Umbilical cord (tissue), 2 donors: ENCODE data around the gene RELT. TPM values are rescaled to one million over a fixed set of nuclear protein-coding genes. Genes with fewer than 3 reads are reported as not detected.

Experiments used
- DNase-seq: peaks from one replicate; pipeline ENCODE4 v3.0.0-alpha.2; 2015; ENCODE audit warnings: low spot score
- total RNA-seq: library from RNA; depleted of rRNA; stranded (reverse); fragments of >200 nt; gene quantifications from one replicate; pipeline ENCODE4 v1.2.3, GENCODE V29; 2014; ENCODE audit warnings: low replicate concordance; ENCODE audit not compliant: insufficient read depth

Gene RELT
- total RNA-seq, 1 donor from 2014 or later = 8.4 TPM

GRCh38 chr11:73391665-73392064 lies 15.5 kb downstream of the RELT start:
- DNase-seq = no peak

GRCh38 chr11:73392108-73393010 lies 16.2 kb downstream of the RELT start:
- no peak for DNase-seq

GRCh38 chr11:73393011-73393380 lies 16.8 kb downstream of the RELT start:
- no peak for DNase-seq

GRCh38 chr11:73393479-73394415 lies 17.5 kb downstream of the RELT start:
- DNase-seq = peak; percentile 75

- no peak for DNase-seq
These were observed 18.5 kb downstream of the RELT start for GRCh38 chr11:73394416-73395296.

- DNase-seq = no peak
These were observed 19.4 kb downstream of the RELT start for GRCh38 chr11:73395297-73396208.

GRCh38 chr11:73396251-73396930 lies 20.2 kb downstream of the RELT start:
- no peak for DNase-seq

GRCh38 chr11:73396985-73397384 lies 20.8 kb downstream of the RELT start:
- no peak for DNase-seq

GRCh38 chr11:73397468-73398131 lies 21.4 kb downstream of the RELT start:
- DNase-seq = no peak

GRCh38 chr11:73398132-73398526 lies 21.9 kb downstream of the RELT start:
- no peak for DNase-seq

- no peak for DNase-seq
These were observed 22.5 kb downstream of the RELT start for GRCh38 chr11:73398721-73399120.

GRCh38 chr11:73399159-73399590 lies 23.0 kb downstream of the RELT start:
- no peak for DNase-seq

- DNase-seq = no peak
These were observed 23.4 kb downstream of the RELT start for GRCh38 chr11:73399636-73400035.

GRCh38 chr11:73400293-73400692 lies 24.1 kb downstream of the RELT start:
- no peak for DNase-seq

GRCh38 chr11:73401217-73401923 lies 25.2 kb downstream of the RELT start:
- DNase-seq = no peak

- no peak for DNase-seq
These were observed 26.0 kb downstream of the RELT start for GRCh38 chr11:73401924-73402833.

GRCh38 chr11:73402834-73403185 lies 26.6 kb downstream of the RELT start:
- no peak for DNase-seq

- DNase-seq = no peak
These were observed 27.3 kb downstream of the RELT start for GRCh38 chr11:73403541-73403940.
